Nephron progenitor cell (in vitro differentiated cells): ENCODE measurements around the gene PI16.

Source experiments
- DNase-seq: peaks from one replicate; pipeline ENCODE4 v3.0.0; 2021
- H3K27ac Mint-ChIP-seq: 2 replicates; pipeline ENCODE4 v1.8.0; 2021; ENCODE audit warnings: mild to moderate bottlenecking, moderate library complexity, mixed read lengths
- H3K27me3 Mint-ChIP-seq: 2 replicates; pipeline ENCODE4 v1.8.0; 2021; ENCODE audit warnings: mild to moderate bottlenecking, low read depth, mixed read lengths; ENCODE audit not compliant: poor library complexity
- H3K36me3 Mint-ChIP-seq: 2 replicates; pipeline ENCODE4 v1.8.0; 2021; ENCODE audit warnings: low read depth, mixed read lengths
- H3K4me1 Mint-ChIP-seq: 2 replicates; pipeline ENCODE4 v1.8.0; 2021; ENCODE audit warnings: mixed read lengths
- H3K4me3 Mint-ChIP-seq: 2 replicates; pipeline ENCODE4 v1.8.0; 2021; ENCODE audit warnings: mild to moderate bottlenecking, moderate library complexity, mixed read lengths
- H3K9me3 Mint-ChIP-seq: 2 replicates; pipeline ENCODE4 v1.8.0; 2021; ENCODE audit warnings: mild to moderate bottlenecking, moderate library complexity, mixed read lengths
- TF ChIP-seq, protein P1 (sequence below): fragments of 200-600 bp; sonication (generic); IDR thresholded peaks from 2 replicates; pipeline ENCODE4 v1.5.0; 2021; ENCODE audit warnings: antibody characterized with exemption

The PI16 gene

DNA sequence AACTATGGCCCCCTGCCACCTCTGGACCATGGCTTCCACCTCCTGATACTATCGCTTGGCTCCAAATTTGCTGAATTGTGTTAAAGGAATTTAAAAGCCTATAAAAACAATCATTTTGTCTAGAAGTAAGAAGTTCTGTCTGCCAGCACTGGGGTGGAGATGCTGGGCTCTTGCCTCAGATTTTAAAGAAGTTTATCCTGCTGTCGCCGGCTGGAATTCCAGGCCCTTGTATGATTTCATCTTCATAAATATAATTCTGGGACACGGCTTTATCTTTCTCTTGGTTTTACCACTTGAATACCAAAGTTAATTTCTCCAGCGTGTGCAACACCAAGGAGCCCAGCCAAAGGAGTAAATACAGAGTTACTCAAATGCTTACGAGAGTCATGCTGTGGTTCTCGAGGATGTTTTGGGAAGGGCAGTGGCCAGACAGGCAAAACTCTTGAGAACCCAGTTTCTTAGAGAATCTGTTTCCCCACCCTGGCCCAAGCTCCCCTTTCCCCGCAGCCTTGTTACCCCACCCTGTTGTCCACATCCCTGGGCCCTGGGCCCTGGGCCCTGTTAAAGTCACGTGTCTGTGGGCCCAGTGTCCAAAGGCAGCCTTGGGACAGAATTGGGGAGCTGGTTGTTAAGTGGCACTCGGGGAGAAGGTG lies 36.9 kb upstream of the PI16 start:
- Mint-ChIP-seq H3K4me3 (no peak overlapping the region), H3K9me3 (no peaks in the 10 kb centered on the region), H3K36me3 (peaks cover 13% of the 10 kb centered on the region), H3K27me3 (peaks cover 3% of the 10 kb centered on the region), H3K4me1 (peaks cover 10% of the 10 kb centered on the region), H3K27ac (no peak overlapping the region)
- no peak for DNase-seq
- TF ChIP-seq, protein P1, sequence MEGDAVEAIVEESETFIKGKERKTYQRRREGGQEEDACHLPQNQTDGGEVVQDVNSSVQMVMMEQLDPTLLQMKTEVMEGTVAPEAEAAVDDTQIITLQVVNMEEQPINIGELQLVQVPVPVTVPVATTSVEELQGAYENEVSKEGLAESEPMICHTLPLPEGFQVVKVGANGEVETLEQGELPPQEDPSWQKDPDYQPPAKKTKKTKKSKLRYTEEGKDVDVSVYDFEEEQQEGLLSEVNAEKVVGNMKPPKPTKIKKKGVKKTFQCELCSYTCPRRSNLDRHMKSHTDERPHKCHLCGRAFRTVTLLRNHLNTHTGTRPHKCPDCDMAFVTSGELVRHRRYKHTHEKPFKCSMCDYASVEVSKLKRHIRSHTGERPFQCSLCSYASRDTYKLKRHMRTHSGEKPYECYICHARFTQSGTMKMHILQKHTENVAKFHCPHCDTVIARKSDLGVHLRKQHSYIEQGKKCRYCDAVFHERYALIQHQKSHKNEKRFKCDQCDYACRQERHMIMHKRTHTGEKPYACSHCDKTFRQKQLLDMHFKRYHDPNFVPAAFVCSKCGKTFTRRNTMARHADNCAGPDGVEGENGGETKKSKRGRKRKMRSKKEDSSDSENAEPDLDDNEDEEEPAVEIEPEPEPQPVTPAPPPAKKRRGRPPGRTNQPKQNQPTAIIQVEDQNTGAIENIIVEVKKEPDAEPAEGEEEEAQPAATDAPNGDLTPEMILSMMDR, result no peak

DNA sequence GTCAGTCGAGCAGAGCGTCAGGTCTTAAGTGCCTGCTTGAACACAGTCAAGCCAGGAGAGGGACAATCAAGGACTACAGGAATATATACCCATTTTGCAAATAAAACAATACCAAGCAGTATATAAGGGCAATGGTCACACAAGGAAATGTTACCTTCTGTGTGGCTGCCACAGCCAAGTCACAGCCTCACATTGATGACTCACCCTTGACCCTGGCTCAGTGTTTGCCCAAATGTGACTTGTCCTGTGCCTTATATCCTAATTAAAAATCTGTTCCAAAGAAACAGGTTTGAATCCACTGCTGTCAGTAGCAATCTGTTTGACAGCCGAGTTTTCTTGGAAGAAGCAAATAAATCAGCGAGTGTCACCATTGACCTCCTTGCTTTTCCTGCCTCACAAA lies 34.5 kb upstream of the PI16 start:
- Mint-ChIP-seq H3K36me3 (peaks cover 10% of the 10 kb centered on the region), H3K27ac (no peak overlapping the region), H3K27me3 (peaks cover 3% of the 10 kb centered on the region), H3K9me3 (no peaks in the 10 kb centered on the region), H3K4me3 (no peak overlapping the region), H3K4me1 (peaks cover 19% of the 10 kb centered on the region)
- DNase-seq, result no peak
- TF ChIP-seq, protein P1, result no peak

DNA sequence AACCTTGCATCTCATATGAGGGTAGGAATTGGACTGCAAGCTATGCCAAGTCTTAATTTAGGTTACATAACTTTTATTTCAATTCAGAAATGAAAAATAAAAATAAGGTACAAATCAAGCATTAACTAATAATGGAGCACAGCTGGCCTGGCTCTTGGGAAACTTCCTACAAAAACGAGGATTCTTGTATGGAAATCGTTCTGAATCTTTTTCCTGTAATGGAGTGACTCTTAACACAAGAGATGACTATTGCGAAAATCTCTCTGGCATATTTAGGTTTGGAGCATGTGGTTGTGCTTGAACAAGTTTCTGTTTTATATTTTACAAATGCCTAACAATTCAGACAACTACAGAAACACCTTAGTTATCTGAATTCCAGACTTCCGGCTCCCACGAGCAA lies 34.0 kb upstream of the PI16 start:
- Mint-ChIP-seq H3K4me3 (no peak overlapping the region), H3K27ac (no peak overlapping the region), H3K36me3 (peaks cover 8% of the 10 kb centered on the region), H3K27me3 (peaks cover 3% of the 10 kb centered on the region), H3K4me1 (peaks cover 24% of the 10 kb centered on the region), H3K9me3 (no peaks in the 10 kb centered on the region)
- no peak for DNase-seq
- TF ChIP-seq, protein P1, result no peak

DNA sequence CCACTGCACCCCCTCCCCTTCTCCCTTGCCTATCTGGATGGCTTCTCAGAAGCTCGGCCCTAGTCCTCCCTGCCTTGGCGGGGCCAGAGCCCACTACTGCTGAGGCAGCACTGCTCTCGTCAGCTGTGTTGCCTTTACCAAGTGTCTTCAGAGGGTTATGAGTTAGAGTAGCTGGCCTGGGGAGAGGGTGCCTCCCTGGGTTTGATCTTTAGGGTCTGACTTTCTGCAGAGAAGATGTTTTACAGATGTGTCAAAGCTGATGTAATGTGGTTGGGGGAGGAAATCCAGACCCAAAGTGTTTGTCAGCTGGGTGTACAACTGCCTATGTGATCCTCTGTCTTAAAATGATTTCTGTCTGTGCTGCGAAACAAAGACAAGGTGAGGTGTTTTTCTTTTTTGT lies 30.4 kb upstream of the PI16 start:
- DNase-seq, result no peak
- Mint-ChIP-seq H3K27me3 (peaks cover 7% of the 10 kb centered on the region), H3K36me3 (peaks cover 8% of the 10 kb centered on the region), H3K4me1 (peaks cover 50% of the 10 kb centered on the region), H3K9me3 (no peaks in the 10 kb centered on the region), H3K27ac (peak overlapping the region; percentile 28), H3K4me3 (no peak overlapping the region)
- TF ChIP-seq, protein P1, result no peak

DNA sequence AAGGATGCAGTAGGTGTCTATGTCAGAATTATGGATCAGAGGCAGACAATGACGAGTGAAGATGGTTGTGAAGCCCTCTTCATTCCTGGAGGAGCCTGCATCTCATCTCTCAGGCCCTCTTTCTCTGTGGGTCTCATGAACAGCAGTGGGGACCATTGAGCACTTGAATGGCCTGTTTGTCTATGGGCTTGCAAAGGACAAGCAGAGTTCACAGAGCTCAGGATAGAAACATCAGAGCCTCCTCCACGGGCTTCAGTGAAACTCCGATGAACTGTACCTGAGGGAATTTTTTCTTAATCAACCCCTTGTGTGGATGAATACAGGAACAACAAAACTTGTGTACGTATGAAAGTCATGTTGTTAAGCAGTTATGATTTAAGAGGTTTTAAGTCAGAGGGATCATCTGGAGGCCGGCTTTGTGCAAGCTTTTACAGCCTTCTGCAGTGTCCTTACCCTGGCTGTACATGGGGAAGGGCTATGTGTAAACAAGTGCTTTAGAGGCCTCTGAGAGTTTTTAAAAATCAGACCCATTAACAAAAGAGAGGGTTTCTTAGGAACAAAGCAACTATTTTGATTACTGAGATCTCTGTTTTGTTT lies 29.7 kb upstream of the PI16 start:
- no peak for DNase-seq
- Mint-ChIP-seq H3K4me1 (peaks cover 57% of the 10 kb centered on the region), H3K36me3 (peaks cover 8% of the 10 kb centered on the region), H3K4me3 (no peak overlapping the region), H3K9me3 (no peaks in the 10 kb centered on the region), H3K27ac (peak overlapping the region; percentile 28), H3K27me3 (peaks cover 7% of the 10 kb centered on the region)
- TF ChIP-seq, protein P1, result no peak

DNA sequence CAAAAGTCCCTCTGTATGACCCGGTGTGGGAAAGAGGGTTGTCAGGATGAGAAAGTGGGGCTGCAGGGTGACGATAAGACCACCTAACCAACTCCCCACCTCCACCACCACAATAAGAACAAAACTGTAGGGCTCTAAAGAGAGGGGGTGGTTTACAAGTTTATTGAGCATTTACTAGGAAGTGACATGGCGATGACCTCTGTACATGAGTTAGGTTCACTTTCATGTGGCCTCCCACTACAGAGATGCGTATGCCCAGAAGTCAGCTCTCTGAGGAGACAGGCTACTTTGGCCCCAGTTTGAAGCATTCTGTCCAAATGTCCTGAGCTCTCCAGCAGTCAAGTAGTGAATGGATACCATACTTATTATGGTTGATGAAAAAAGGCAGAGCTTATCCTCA lies 28.7 kb upstream of the PI16 start:
- peaks cover 6% of the 10 kb centered on the region for H3K36me3 Mint-ChIP-seq
- no peak overlapping the region for H3K27ac Mint-ChIP-seq
- TF ChIP-seq, protein P1, result no peak
- DNase-seq, result no peak
- peaks cover 65% of the 10 kb centered on the region for H3K4me1 Mint-ChIP-seq
- H3K4me3 Mint-ChIP-seq, result no peak overlapping the region
- no peaks in the 10 kb centered on the region for H3K9me3 Mint-ChIP-seq
- peaks cover 15% of the 10 kb centered on the region for H3K27me3 Mint-ChIP-seq
